ENCODE data around the gene TSC22D2.

GRCh38 chr3:150412561-150413231, 4.6 kb downstream of the TSC22D2 start:
- TF ChIP-seq CTCF (IDR thresholded peaks at IDR 0.05) (no peak), POLR2A (IDR thresholded peaks at IDR 0.05) (no peak)

All from tibial nerve (tissue), 3 donors.